A673 (cell line): ENCODE results near the gene TTLL12. TPM values are rescaled to one million over a fixed set of nuclear protein-coding genes. Genes with fewer than 3 reads are reported as not detected.
A peak's percentile ranks its signal among the peaks of the same experiment; 100 is the strongest.

Experiments
- BruUV-seq: library from RNA; stranded (reverse); fragments of 400-500 nt; replicated peaks from 2 replicates; lab custom pipeline; 2021; lab: Mats Ljungman, UMichigan
- CTCF ChIA-PET: fragments of 300-600 bp; sonication (Branson Sonifier 250); formaldehyde crosslinking; loops from one replicate; lab custom pipeline; 2022; ENCODE audit warnings: antibody characterized with exemption; lab: Charles Lee
- POLR2A ChIA-PET: fragments of 300-600 bp; sonication (Branson Sonifier 250); formaldehyde crosslinking; loops from one replicate; lab custom pipeline; 2022; ENCODE audit warnings: antibody characterized with exemption; ENCODE audit not compliant: low non-redundant PET; lab: Charles Lee
- DNase-seq: peaks from one replicate; pipeline ENCODE4 v3.0.0-alpha.2; 2015; ENCODE audit warnings: low spot score
- H3K27ac ChIP-seq: fragments of 200-600 bp; sonication (generic); 2 replicates; pipeline ENCODE4 v1.5.1; 2016; ENCODE audit warnings: mixed run types, low read depth, mild to moderate bottlenecking, mixed read lengths, antibody characterized with exemption, low read length; ENCODE audit not compliant: poor library complexity, severe bottlenecking
- H3K27me3 ChIP-seq: fragments of 200-600 bp; sonication (generic); replicated peaks from 2 replicates; pipeline ENCODE4 v1.6.1; 2017; ENCODE audit warnings: mixed run types, low read depth, mild to moderate bottlenecking, mixed read lengths, antibody characterized with exemption, low read length; ENCODE audit not compliant: insufficient read depth, poor library complexity
- H3K36me3 ChIP-seq: fragments of 200-600 bp; sonication (generic); 2 replicates; pipeline ENCODE4 v1.6.1; 2016; ENCODE audit warnings: mixed run types, mild to moderate bottlenecking, mixed read lengths, antibody characterized with exemption, low read length; ENCODE audit not compliant: insufficient read depth, poor library complexity, severe bottlenecking
- H3K4me1 ChIP-seq: fragments of 200-600 bp; sonication (generic); 2 replicates; pipeline ENCODE4 v1.6.1; 2017; ENCODE audit warnings: mixed run types, mild to moderate bottlenecking, mixed read lengths, antibody characterized with exemption, low read length; ENCODE audit not compliant: insufficient read depth, poor library complexity, severe bottlenecking
- H3K4me3 ChIP-seq: fragments of 200-600 bp; sonication (generic); 2 replicates; pipeline ENCODE4 v1.5.1; 2016; ENCODE audit warnings: low read depth, mixed run types, mild to moderate bottlenecking, mixed read lengths, low read length; ENCODE audit not compliant: poor library complexity, severe bottlenecking
- H3K9me3 ChIP-seq: fragments of 200-600 bp; sonication (generic); 2 replicates; pipeline ENCODE4 v1.6.1; 2016; ENCODE audit warnings: mixed run types, low read depth, mild to moderate bottlenecking, mixed read lengths, antibody characterized with exemption, low read length; ENCODE audit not compliant: poor library complexity, severe bottlenecking
- EZH2 ChIP-seq: fragments of 200-600 bp; sonication (generic); IDR thresholded peaks from 2 replicates; pipeline ENCODE4 v1.6.1; 2017; ENCODE audit warnings: borderline replicate concordance, low read depth, mild to moderate bottlenecking, mixed read lengths, antibody characterized with exemption, low read length; ENCODE audit not compliant: poor library complexity, severe bottlenecking
- intact Hi-C: fragments of 100-400 bp; cut with micrococcal nuclease; formaldehyde crosslinking; loops from one replicate; pipeline ENCODE4 v1.10.0; 2022; ENCODE audit not compliant: unreplicated experiment
- total RNA-seq: library from RNA; stranded (reverse); gene quantifications from 2 replicates; pipeline ENCODE4 v1.2.3, GENCODE V29; 2021
- TF ChIP-seq, protein P1 (sequence below): fragments of 300-800, 200-600 bp; sonication (generic); conservative IDR thresholded peaks from 2 replicates; pipeline ENCODE4 v1.5.1; 2017; ENCODE audit warnings: low read depth, mild to moderate bottlenecking, antibody characterized with exemption, low read length, moderate library complexity, mixed read lengths

Gene TTLL12
- total RNA-seq, 1 experiment from 2014 or later, result 138 TPM

DNA sequence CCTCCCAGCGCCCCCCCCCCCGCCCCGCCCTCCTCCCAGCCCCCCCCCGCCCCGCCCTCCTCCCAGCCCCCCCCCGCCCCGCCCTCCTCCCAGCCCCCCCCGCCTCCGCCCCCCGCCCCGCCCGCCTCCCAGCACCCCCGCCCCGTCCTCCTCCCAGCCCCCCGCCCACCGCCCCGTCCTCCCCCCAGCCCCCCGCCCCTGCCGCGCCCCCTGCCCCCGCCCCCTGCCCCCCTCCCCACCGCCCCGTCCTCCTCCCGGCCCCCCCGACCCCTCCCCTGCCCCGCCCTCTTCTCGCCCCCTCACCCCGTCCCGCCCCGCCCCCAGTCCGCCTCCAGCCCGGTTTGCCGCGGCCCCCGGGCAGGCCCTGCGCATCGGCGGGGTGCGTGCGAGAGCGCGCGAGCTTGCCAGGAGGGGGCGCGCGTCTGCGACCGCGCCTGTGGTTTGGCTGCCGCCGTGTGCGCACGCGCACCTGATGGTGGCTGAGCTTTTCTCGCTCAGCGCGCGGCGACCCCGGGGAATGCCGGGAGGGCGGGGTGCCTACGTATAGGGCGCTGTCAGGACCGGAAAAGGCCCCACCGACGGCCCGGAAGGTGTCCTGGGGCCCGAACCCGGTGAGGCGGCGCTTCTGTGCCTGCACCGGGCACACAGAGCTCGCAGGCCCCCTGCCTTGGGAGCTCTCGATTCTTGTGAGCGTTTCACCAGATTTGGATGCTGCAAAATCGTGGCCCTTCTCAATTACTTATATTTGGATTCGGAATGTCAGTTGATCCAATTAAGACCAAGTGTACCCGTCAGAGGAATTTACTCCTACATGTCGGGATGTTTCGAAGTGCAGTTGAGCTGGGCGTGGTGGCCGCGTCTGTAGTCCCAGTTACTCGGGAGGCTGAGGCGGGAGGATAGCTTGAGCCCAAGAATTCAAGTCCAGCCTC lies 501 bp upstream of the TTLL12 start:
- ChIA-PET POLR2A (interaction anchor here (0.6 kb wide), 1 partner anchor 18 kb away, joined by 3 read pairs; no protein-coding TSS in a partner anchor), CTCF (interaction anchor here (0.7 to 1.4 kb wide), 4 partner anchors 10 to 41 kb away, joined by 3 to 9 read pairs (median 6); no protein-coding TSS in a partner anchor)
- Histone ChIP-seq H3K36me3 (peaks cover 14% of the 10 kb centered on the region), H3K9me3 (no peaks in the 10 kb centered on the region), H3K4me1 (peaks cover 10% of the 10 kb centered on the region), H3K27ac (peak overlapping the region; percentile 77), H3K4me3 (peak overlapping the region; percentile 45), H3K27me3 (no peaks in the 10 kb centered on the region)
- BruUV-seq, result no TSS peak
- intact Hi-C loops, result no loop called here
- TF ChIP-seq, protein P1, sequence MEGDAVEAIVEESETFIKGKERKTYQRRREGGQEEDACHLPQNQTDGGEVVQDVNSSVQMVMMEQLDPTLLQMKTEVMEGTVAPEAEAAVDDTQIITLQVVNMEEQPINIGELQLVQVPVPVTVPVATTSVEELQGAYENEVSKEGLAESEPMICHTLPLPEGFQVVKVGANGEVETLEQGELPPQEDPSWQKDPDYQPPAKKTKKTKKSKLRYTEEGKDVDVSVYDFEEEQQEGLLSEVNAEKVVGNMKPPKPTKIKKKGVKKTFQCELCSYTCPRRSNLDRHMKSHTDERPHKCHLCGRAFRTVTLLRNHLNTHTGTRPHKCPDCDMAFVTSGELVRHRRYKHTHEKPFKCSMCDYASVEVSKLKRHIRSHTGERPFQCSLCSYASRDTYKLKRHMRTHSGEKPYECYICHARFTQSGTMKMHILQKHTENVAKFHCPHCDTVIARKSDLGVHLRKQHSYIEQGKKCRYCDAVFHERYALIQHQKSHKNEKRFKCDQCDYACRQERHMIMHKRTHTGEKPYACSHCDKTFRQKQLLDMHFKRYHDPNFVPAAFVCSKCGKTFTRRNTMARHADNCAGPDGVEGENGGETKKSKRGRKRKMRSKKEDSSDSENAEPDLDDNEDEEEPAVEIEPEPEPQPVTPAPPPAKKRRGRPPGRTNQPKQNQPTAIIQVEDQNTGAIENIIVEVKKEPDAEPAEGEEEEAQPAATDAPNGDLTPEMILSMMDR, result peak; percentile 61; the same call in 1 of the 2 replicates
- no peak for TF ChIP-seq EZH2
- DNase-seq, result peak; percentile 97

DNA sequence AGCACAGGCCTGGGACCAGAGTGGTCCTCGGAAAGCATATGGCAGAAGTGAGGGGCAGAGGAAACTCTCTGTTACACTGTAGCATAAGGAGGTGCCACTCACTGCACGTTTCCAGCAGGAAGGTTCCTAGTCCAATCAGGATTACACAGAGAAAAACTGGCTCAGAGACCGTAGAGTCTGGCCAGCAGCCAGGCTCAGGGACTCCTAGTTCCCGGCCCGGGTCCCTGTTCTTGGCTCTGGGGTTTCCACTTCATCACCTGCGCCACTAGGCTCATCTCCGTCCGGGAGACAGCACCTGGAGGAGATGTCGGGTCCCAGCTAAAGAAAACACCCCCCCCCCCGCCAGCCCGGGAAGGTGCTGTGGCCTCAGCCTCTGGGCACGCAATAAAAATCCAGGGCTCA lies 1.1 kb downstream of the TTLL12 start:
- intact Hi-C loops, result no loop called here

DNA sequence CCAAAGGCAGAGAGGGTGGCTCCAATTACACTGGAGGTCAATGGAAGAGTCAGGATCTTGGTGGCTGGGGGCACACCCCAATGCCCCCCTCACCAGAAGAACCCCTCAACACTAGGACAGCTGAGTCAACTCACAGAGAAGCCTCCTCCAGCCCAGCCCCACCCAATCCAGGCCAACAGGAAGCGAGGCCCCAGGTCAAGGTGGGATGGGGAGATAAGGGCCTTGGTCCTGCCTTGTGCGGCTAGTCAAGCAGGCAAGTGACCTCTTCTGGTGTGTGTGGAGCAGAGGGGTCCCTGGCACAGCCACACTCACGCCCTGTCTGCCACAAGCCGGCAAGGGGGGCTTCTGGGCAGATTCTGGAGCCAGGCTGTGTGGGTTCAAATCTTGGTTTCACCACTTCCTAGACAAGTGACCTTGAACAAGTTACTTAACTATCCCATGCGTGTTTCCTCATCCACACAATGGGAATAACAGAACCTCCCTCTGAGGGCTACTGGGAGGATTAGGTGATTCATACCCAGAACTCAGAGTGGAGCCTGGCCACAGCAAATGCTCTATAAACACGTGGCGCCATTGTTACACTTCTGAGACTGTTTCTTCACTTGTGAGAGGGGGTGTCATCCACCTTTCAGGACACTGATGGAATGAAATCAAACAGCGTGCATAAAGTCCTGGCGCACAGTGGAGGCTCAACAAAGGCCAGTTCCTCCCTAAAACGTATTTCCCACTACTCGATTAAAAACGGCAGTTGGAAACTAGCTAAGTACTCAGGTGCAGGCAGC lies 3.2 kb downstream of the TTLL12 start:
- DNase-seq, result peak; percentile 39
- CTCF ChIA-PET, result no interaction called here
- peaks cover 10% of the 10 kb centered on the region for H3K4me1 ChIP-seq
- intact Hi-C loops, result no loop called here
- TF ChIP-seq, protein P1, result no peak
- no peak for TF ChIP-seq EZH2
- BruUV-seq, result no TSS peak
- POLR2A ChIA-PET, result no interaction called here
- H3K9me3 ChIP-seq, result no peaks in the 10 kb centered on the region
- no peaks in the 10 kb centered on the region for H3K27me3 ChIP-seq
- H3K27ac ChIP-seq, result no peak overlapping the region
- no peak overlapping the region for H3K4me3 ChIP-seq
- peaks cover 44% of the 10 kb centered on the region for H3K36me3 ChIP-seq

More for the DNA sequence above, 1.1 kb downstream of the TTLL12 start:
- Histone ChIP-seq H3K27ac (peak overlapping the region; percentile 75), H3K9me3 (no peaks in the 10 kb centered on the region), H3K27me3 (no peaks in the 10 kb centered on the region), H3K36me3 (peaks cover 24% of the 10 kb centered on the region), H3K4me1 (peaks cover 10% of the 10 kb centered on the region), H3K4me3 (peak overlapping the region; percentile 73)
- peak; percentile 62 for DNase-seq
- no TSS peak for BruUV-seq
- ChIA-PET CTCF (no interaction called here), POLR2A (no interaction called here)
- TF ChIP-seq EZH2, result no peak
- TF ChIP-seq, protein P1, result no peak
